ENCODE data around the gene DRAP1. TPM values are rescaled to one million over a fixed set of nuclear protein-coding genes. Genes with fewer than 3 reads are reported as not detected.
A peak's percentile ranks its signal among the peaks of the same experiment; 100 is the strongest.

Gene DRAP1
- total RNA-seq, 4 donors from 2014 or later: 64.5 to 134 (median 93.3) TPM

GRCh38 chr11:65883786-65884715 is 35.2 kb upstream of the DRAP1 start:
- H3K4me3 ChIP-seq: no peak overlapping the region
- H3K27ac ChIP-seq: peak overlapping the region in 2 of 4 donors; percentile 49 to 57
- H3K27me3 ChIP-seq: no peaks in the 10 kb centered on the region
- H3K4me1 ChIP-seq: peaks cover 0 to 30% (median 11%) of the 10 kb centered on the region in 4 donors
- no peak for TF ChIP-seq EP300 (IDR thresholded peaks at IDR 0.05)
- no peak for TF ChIP-seq POLR2A (IDR thresholded peaks at IDR 0.05)
- no peak for TF ChIP-seq CTCF (IDR thresholded peaks at IDR 0.05)
- no peaks in the 10 kb centered on the region for H3K9me3 ChIP-seq
- DNase-seq (ENCODE audit: low spot score in 2 of 2): no peak
- WGBS, 2 donors: 77 to 78% methylated on average over 28 of the region's 28 CpGs
- peaks cover 0 to 56% (median 0%) of the 10 kb centered on the region in 3 donors for H3K36me3 ChIP-seq

GRCh38 chr11:65884716-65885092 is 34.5 kb upstream of the DRAP1 start:
- Histone ChIP-seq H3K4me3 (no peak overlapping the region), H3K27me3 (no peaks in the 10 kb centered on the region), H3K27ac (peak overlapping the region in 3 of 4 donors; percentile 38 to 57 (median 43)), H3K4me1 (peaks cover 0 to 36% (median 17%) of the 10 kb centered on the region in 4 donors), H3K36me3 (peaks cover 0 to 56% (median 0%) of the 10 kb centered on the region in 3 donors), H3K9me3 (no peaks in the 10 kb centered on the region)
- 10 to 24% methylated on average over 6 to 7 of the region's 9 CpGs for WGBS, 2 donors
- TF ChIP-seq EP300 (IDR thresholded peaks at IDR 0.05) (peak in 1 of 2 donors; percentile 76), CTCF (IDR thresholded peaks at IDR 0.05) (peak; percentile 97 to 99 (median 99)), POLR2A (IDR thresholded peaks at IDR 0.05) (no peak)
- peak; percentile 58 to 63 for DNase-seq (ENCODE audit: low spot score in 2 of 2)

- H3K27ac ChIP-seq: peak overlapping the region in 2 of 4 donors; percentile 43 to 57
- TF ChIP-seq CTCF (IDR thresholded peaks at IDR 0.05): no peak
- TF ChIP-seq POLR2A (IDR thresholded peaks at IDR 0.05): no peak
- TF ChIP-seq EP300 (IDR thresholded peaks at IDR 0.05): no peak
- H3K4me1 ChIP-seq: peaks cover 0 to 42% (median 23%) of the 10 kb centered on the region in 4 donors
- H3K27me3 ChIP-seq: no peaks in the 10 kb centered on the region
- H3K4me3 ChIP-seq: no peak overlapping the region
- no peak for DNase-seq (ENCODE audit: low spot score in 2 of 2)
- 86 to 88% methylated on average over 7 of the region's 7 CpGs for WGBS, 2 donors
- H3K36me3 ChIP-seq: peaks cover 0 to 56% (median 0%) of the 10 kb centered on the region in 3 donors
- H3K9me3 ChIP-seq: no peaks in the 10 kb centered on the region
Observed at GRCh38 chr11:65885231-65885630, 34.0 kb upstream of the DRAP1 start.

- no peak for DNase-seq (ENCODE audit: low spot score in 2 of 2)
- H3K27me3 ChIP-seq: no peaks in the 10 kb centered on the region
- H3K36me3 ChIP-seq: peaks cover 0 to 56% (median 0%) of the 10 kb centered on the region in 3 donors
- H3K4me3 ChIP-seq: no peak overlapping the region
- peaks cover 0 to 44% (median 23%) of the 10 kb centered on the region in 4 donors for H3K4me1 ChIP-seq
- 89 to 92% methylated on average over 11 to 12 of the region's 12 CpGs for WGBS, 2 donors
- H3K9me3 ChIP-seq: no peaks in the 10 kb centered on the region
- no peak overlapping the region for H3K27ac ChIP-seq
- no peak for TF ChIP-seq POLR2A (IDR thresholded peaks at IDR 0.05)
- no peak for TF ChIP-seq EP300 (IDR thresholded peaks at IDR 0.05)
- no peak for TF ChIP-seq CTCF (IDR thresholded peaks at IDR 0.05)
Observed at GRCh38 chr11:65885808-65886536, 33.3 kb upstream of the DRAP1 start.
